ENCODE measurements around the gene PPP2R2D.

Gene PPP2R2D

DNA sequence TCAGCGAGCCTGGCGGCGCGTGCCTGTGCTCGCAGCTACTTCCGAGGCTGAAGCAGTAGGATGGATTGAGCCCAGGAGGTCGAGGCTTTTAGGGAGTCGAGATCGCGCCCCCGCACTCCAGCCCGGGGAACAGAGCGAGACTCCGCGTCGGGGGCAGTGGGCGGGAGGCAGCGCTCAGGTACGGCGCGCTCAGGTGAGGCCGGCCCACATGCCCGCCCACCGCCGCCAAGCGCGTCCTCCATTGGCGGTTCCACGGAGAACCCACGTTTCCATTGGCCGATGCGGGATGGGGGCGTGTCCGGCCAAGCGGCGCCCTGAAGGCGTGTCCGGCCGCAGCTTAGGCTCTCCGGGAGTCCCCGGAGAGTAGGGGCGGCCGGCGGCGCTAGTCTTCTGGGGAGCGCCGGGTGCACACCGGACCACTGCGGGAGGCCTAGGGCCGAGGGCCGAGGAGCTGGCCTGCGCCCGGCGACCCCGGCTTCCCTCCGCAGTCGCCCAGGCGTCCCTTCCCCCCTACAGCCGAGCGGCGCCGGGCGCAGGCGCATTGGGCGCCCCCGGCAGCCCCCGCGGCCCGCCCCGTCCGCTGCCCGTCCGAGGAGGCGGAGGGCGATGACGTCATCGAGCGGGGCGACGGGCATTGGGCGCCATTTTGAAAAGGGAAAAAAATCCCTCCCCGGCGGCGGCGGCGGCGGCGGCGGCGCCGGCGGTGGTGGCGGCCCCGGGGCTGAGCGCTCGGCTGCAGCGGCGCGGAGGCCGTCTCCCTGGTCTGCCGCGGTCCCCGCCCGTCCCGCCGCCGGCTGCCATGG is at the start of gene PPP2R2D:
PPP2R2D (plus strand) TSS at position 659 of the 803 bp plus-strand sequence; CDS start at position 800, 141 bp downstream.
- peak; percentile 95 for DNase-seq (ENCODE audit: low spot score)

GRCh38 chr10:131851346-131851745 is 49.5 kb upstream of the PPP2R2D start:
- peak; percentile 32 for DNase-seq (ENCODE audit: low spot score)

GRCh38 chr10:131852176-131852822 is 48.5 kb upstream of the PPP2R2D start:
- peak; percentile 21 for DNase-seq (ENCODE audit: low spot score)

GRCh38 chr10:131852823-131853609 is 47.8 kb upstream of the PPP2R2D start:
- peak; percentile 32 for DNase-seq (ENCODE audit: low spot score)

DNA sequence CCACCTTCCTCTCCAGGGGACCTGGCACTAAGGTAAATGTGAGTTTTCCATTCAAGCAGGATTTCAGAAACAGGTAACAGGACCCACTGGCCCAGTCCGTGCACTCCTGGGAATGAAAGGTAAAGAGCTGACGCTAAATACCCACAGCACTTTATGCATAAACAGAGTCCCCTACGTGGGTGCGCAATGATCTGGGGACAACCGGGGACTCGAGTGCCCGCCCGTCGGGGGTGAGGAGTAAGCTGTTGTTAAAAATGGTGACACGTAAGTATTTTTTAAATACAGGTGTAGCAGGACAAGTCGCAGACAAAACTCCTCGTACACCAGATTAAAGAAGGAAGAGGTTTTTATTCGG is 47.2 kb upstream of the PPP2R2D start:
- peak; percentile 20 for DNase-seq (ENCODE audit: low spot score)

GRCh38 chr10:131854579-131855335 is 46.1 kb upstream of the PPP2R2D start:
- peak; percentile 39 for DNase-seq (ENCODE audit: low spot score)

DNA sequence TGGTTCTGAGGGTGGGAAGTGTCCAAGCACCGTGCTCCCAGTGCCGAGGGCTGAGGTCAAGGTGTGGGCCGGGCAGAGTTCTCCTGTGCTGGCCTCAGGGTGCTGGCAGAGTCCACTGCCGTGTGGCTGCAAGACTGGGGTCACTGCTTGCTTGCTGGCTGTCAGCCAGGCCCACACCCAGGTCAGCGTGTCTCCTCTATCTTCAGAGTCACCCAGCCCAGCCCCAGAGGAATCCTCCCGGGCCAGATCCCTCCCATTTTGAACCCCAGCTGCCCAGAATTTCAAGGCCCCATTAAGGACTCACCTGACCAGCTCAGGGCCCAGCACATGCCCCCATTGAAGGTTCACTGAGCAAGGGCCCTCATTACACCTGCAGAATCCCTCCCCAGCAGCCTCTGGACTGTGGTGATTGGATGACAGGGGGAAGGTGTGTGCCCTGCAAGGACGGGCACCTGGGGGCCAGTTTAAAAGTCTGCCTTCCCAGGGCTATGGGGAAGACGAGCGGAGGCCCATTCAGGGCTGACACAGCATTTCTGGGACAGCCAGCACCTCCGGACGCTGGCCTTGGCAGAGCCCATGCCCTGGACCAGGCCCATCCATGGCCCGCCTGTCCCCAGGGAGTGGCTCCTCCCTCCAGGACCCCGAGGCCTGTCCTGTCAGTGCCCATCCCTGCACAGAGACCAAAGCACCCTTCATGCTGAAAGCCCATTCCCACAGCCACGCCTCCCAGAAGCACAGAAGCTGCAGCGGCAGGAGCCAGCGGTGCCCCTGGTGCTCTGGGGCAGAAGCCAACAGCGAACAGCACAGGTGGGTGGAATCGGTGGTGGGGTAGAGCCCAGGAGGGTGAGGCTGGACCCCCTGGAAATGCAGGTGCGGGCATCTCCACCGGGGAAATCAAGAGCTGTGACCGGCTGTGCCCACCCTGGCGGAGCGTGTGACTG is 45.1 kb upstream of the PPP2R2D start:
- DNase-seq (ENCODE audit: low spot score) = peak; percentile 36

DNA sequence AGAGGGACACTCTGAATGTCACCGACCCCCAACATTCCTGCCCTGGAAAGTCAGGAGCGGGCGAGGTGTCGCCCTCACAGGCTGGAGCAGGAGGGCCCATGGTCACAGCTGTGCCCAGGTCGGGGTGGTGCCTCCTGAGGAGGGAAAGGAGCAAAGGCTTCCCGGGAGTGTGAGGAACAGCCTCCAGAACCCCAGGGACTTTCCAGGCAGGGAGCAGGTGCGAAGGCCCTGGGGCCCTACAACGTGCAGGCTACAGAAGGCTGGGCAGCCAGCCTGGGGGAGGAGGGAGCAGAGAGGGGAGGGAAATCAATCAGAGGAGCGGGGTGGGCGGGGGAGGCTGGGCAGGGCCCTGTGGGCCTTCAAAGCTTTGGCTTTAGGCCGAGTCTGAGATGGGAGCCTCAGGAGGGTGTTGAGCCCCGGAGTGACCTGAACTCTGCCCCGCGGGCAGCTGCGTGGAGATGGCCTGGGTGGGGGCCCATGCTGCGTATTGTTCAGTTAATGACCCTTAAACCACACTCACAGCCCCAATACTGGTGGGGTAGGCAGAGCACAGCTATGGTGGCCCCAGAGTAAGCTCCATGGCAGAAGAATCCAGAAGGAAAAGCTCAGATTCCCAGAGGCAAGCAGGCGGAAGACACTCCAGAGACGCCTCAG is 44.2 kb upstream of the PPP2R2D start:
- DNase-seq (ENCODE audit: low spot score) = peak; percentile 42

DNA sequence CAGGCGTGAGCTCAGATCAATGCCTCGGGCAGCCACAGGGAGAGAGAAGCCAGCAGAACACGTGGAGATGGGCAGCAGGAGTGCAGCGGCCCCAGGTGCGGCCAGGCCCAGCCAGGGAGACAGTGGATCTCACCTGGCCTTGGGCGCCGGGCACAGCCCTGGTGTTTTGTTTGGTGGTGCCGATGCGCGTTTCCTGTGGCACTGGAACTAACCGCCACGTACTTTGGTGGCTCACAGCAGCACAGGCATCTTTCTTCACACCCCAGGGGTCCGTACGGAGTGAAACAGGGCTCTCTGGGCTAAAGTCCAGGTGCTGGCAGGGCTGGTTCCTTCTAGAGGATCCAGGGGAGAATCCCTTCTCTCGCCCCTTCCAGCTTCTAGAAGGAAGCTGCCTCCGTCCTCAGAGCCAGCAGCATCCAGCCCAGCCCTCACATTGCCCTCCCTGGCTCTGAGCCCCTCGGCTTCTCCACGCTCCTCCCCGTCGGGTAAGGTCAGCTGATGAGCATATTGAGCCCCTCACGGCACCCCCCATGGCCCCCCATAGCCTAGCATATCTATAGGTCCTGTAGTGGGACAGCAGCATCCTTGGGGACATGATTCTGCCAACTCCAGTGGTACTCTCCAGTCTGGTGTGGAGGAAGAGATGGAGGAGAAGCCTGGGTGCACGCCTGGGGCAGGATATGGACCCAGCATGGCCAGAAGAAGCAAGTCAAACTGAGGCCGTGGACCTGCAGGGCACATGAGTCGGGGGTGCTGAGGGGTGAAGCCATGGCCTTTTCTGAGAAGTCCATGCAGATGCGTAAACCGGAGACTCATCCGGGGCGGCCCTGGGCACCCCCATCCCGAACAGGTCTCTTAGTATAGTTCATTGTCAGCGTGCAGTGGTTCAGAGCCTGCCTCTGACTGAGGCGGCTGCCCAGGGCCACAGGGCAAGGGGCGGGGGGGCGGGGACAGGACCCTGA is 43.4 kb upstream of the PPP2R2D start:
- peak; percentile 38 for DNase-seq (ENCODE audit: low spot score)

DNA sequence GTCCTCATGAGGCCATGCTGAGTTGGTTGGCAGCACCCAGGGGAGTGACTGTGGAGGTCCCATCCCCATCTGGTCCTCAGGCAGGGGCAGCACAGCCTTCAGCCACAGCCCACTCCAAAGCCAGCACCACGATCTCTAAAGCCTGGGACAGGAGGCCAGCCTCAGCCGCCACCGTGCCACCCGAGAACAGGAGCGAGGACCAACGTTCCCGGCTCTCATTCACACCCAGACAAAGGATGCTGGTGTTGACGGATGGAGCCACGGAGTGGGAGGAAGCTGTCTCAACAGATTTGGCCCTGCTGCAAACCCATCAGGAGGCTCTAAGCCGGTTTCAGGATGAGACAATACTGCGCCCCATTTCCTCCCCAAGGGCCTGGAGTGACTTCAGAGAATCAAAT is 42.7 kb upstream of the PPP2R2D start:
- peak; percentile 21 for DNase-seq (ENCODE audit: low spot score)

DNA sequence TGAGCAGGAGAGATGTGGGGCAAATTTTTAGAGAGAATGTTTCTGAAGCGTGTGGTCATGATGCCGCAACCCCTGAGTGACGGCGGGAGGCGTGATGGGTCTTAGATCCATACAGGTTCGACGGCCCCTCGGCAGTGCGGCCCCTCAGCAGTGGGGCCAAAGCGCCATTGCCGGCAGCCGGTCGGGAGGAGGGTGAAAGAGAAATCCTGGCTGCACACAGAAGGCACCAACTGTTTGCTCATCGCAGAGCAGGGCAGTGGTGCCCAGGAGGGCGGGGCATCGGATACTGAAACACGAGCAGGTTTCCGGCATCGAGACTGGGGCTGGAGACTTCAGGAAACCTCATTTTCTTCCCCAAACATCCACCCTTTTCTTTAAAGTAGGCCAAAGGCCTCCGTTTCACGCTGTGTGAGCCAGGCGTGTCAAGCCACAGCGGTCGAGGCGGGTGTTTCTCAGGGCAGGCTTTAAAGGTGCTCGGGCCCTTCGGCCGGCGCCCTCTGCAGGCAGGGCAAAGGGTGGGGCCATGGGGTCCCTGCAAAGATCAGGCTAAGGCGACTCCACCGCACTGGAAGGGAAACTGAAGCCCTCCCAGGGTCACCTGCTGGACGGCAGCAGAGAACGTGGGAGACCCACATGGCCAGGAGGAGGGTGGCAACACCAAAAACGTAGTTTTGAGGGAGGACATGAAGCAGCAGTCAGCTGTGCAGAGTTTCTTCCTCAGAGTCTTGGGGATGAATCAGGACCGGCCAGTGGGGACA is 42.0 kb upstream of the PPP2R2D start:
- peak; percentile 36 for DNase-seq (ENCODE audit: low spot score)

DNA sequence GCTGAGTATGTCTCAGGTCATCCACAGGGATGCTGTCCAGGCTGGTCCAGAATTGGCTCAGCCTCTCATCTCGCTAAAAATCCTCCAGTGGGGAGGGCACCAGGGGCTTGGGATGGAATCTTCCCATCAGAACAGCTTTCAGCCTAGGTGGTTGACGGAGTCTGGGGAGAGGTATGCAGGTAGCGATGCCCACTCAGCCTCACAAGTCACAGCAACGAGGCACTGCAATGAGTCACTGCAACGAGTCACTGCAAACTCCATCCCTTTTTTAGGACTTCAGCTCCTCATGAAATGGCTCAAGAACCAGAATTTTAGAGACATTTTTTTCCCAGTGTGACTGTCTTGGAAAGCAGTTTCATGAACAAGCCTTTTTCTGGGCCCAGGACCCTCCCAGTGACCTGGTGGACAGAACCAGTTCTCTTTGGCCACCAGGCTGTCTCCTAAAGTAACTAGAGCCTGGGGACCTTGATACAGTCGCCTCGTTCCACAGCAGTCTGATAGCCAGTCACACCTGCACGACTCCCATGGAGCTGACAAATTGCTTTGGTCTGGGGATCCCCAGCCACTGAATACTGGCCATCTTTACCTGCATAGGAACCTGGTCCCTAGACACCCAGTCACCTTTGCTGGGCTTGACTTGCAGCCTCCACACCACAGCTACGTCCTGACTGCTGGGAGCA is 41.3 kb upstream of the PPP2R2D start:
- peak; percentile 25 for DNase-seq (ENCODE audit: low spot score)

GRCh38 chr10:131860311-131860710 is 40.5 kb upstream of the PPP2R2D start:
- peak; percentile 17 for DNase-seq (ENCODE audit: low spot score)

GRCh38 chr10:131860806-131861440 is 39.9 kb upstream of the PPP2R2D start:
- DNase-seq (ENCODE audit: low spot score) = peak; percentile 32

GRCh38 chr10:131862548-131862947 is 38.3 kb upstream of the PPP2R2D start:
- peak; percentile 70 for DNase-seq (ENCODE audit: low spot score)

DNA sequence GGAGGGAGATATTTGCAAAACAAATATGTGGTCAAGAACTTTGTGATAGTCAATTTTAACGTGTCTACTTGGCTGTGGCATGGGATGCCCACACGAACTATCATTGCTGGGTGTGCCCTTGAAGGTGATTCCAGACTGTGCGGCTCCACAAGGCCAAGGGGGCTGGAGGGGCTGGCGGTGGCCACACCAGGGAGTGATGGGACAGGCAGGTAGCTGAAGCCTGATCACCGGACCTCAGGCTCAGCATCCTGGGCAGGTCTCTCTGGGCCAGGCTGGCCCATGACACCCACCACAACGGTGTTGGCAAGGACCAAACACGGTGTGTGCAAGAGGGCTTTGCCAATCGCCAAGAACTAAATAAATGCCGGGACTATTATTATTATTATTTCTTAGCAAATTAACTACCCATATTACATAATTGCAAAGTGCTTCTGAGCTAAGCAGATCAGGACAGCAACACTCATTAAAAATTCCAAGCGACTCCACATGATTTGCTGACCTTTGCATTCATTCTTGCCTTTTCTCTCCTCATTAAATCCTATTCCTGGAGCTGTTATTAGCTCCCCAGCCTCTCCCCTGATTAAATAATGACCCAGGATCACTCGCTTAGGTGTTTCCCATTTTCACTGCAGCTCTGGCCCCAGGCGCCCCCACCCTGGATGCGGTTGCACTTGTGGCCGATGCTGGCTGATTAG is 35.4 kb upstream of the PPP2R2D start:
- no peak for DNase-seq (ENCODE audit: low spot score)

DNA sequence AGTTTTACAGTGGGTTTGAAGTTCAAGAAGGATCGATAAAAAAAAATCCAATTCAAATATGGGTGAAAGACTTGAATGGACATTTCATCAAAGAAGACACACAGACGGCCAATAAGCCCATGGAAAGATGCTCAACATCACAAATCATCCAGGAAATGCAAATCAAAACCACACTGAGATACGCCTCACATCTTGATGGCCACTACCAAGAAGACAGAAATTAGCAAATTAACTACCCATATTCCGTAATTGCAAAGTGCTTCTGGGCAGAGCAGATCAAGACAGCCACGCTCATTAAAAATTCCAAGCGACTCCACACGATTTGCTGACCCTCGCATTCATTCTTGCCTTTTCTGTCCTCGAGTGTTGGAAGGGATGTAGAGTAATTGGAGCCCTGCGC is 34.1 kb upstream of the PPP2R2D start:
- no peak for DNase-seq (ENCODE audit: low spot score)
